ENCODE measurements around the gene HMG20A.

The HMG20A gene

DNA sequence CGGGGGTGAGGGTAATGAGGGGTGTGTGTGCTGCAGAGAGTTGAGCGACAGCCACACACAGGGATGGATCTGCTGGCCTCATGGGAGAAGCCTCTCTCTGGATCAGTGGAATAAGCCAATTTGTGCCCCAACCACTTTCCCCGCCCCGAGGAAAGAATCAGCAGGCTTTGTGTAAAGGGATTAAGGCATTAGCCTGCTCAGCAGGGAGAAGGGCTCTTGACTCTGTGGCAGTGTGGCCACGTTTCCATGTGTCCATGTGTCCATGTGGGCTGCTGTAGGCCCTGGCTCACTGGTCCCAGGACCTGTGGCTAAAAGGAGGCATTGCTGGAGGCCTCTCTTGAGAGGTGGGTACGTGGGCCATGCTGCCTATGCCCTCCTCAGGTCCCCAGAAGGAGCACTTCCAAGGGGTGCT is 104.7 kb downstream of the HMG20A start:
- DNase-seq, result peak; percentile 16

DNA sequence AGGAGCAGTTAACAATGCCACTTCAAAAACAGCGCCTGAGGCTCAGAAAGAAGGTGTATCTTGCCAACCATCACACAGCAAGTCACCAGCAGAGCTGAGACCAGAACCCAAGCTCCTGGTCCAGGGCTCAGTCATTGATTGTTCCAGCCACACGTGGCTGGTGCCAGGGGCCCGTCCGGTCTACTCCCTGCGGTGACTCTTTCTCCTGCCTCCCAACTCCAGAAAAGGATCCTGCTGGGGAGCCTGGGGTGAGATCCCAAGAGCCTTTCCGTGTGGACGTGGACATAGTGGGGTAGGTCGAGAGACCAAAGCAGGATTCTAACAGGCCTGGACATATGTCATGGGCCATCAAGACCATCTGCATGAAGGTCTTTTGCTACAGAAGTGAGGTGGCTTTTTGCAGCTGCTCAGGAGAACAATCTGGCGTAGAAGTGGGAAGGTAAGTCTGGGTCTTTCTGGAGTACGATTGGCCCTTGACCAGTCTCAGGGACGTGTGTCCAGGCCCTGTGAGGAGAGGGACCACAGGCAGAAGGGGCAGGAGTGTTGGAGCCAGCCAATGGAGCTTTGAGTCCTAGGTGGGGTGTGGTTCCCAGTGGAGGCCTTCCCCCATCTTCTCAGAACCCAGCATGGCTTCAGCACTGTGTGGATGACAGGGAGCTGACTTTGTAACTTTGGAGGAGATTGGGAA is 105.4 kb downstream of the HMG20A start:
- no peak for DNase-seq

DNA sequence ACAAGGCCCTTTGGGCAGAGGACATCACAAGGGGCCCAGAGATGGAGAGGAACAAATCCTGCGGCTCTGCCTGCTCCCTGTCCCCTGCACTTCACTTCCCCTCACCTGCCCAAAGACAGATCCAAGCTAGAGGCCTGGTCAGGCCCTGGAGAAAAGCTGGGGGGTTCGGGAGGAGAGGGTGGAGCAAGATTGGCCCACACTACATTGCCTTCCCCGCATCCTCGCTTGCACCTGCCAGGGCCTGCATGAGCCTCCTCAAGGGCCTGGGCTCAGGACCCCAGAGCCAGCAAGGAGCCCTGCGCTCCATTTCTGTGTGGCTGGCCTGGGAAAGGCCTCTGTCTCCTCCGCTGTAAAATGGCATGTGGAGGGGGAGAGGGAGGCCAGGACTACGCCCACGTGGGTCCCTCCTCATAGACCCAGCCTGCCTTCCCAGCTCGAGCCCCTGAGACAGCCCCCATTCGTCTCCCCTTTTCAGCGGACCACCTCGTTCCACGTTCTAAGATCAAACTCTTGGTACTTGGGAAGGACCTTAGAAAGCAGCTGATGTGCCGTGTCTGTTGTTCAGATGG is 106.0 kb downstream of the HMG20A start:
- DNase-seq, result peak; percentile 12

DNA sequence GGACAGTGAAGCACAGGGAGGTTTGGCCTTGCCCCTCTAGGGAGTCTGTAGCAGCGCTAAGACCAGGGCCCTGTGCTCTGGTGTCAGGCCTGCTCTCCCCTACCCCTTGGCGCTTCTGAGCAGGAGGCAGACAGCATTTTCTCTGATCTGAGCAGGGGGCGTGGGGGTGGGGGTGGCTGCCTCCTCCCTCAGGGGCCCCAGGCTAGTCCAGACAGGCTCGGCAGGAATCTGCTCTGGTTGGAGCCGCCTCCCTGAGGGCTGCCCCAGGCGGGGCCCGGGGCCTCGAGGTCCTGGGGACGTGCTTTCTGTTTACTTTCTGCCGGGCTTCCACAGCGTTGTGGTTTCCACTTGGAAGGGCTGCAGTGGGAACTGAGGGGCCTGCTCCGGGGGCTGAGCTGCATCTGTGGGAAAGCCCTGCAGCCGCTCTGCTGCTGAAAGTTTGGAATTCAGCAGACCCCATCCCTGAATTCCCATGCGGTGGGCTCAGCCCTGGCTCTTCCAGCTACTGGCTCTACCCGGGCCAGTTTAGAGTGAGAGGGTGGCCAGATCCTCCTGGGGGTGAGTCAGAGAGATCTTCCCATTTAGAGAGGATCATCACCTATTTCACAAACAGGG is 106.6 kb downstream of the HMG20A start:
- peak; percentile 87 for DNase-seq

DNA sequence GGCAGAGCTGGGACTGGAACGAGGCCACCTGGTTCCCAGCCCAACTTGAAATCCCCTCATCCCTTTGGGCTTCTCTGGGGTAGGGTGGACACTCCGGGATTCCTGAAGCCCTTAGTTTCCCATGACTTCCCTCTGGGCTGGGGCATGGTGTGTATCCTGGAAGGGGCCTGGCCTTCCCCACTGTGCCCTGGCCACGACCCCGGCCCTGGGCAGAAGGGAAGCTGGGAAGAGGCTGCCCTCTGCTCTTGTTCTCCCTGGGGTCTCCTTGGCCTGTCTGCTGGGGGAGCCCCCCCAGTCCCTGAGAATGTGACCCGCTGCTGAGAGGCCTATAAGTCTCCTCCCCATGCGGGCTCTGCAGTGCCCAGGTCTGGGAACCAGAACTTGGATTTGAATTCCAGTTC is 107.1 kb downstream of the HMG20A start:
- DNase-seq, result peak; percentile 66

DNA sequence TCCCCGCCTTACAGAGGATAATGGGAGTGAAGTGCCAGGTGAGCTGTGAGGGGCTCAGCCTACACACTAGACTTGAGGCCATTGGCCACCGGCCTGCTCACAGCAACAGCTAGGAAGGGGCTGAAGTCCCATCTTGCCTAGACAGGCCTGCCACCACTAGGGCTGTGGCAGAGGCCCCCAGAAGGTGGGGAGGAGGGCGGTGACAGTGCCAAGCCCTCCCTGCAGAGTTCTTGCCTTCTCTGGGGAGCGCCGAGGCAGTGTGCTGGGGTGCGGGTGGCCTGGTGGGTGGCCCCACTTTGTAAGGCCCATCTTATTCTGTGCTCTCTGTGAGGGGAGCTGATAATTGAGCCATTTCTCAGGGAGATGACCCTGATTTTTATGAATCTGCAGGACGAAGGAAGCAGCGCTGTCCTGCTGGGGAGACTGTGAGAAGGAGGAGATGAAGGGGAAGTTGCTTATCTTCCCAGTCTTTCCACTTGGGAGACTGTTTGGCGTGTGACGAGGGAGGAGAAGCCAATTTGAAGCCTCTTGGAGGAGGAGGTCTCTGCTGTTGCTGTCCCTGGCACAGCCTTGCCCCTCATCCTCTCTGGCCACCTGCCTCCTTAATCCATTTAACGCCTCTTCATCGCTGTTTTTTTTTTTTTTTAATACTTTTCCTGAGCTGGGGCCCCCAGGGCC is 107.7 kb downstream of the HMG20A start:
- DNase-seq, result peak; percentile 34

DNA sequence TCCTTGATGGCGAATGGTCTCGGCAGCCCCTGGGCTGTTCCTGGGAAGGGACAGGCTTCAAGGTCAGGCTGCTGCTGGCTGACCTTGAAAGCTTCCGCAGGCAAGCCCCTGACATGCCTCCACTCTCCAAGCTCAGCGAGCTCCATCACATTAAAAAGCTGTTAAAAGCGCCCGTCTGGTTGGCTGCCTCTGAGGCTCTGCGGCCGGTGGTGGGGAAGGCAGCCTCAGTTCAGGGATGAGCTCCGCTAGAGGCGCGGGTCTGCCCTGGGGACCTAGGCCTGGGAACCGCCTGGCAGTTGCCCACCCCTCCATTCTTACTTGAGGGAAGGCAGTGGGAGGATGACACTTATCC is 108.3 kb downstream of the HMG20A start:
- DNase-seq, result peak; percentile 49

DNA sequence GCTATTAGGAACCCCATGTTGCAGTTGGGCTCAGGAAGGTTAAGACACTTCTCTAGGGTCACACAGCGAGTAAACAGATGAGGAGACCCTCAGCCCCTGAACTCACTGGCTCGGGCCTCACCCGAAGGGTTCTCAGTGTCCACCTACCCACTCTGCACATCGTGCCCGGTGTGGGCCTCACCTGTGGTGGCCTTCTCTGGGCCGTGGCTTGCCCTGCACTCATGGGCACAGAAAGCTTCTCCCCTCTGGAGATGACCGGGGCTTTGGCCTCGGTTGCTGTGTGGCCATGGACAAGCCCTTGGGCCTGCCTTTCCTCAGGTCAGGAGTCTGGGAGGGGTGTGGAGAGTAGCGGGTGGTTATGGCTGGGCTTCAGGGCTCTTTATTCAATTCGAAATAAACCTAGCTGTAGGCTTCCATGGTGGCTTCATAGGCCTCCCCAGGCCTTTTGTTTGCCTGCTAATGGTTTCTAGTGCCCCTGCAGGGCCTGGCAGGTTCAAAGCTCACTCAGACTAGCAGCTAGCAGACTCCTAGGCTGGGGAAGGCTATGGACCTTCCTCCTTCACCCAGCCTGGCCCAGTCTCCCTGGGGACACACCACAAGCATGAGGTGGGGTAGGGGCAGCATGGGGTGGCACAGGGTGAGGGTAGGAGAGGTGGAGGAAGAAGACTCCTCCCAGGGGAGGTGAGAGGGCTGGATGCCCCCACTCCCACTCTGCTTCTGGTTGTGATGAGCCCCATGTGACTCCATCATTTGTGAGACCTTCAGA is 108.9 kb downstream of the HMG20A start:
- peak; percentile 18 for DNase-seq

DNA sequence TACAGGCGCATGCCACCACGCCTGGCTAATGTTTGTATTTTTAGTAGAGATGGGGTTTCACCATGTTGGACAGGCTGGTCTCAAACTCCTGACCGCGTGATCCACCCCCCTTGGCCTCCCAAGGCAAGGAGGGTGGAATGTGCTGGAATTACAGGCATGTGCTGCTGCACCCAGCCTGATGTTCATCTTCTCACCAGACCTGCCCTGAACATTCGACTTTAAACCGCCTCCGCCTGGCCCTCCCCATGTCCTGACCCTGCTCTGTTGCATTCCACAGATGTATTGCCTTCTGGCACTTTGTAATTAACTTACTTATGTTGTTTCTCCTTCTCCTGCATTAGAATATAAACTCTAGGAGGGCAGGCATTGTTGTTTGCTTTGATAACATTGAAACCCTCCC is 109.9 kb downstream of the HMG20A start:
- peak; percentile 19 for DNase-seq

DNA sequence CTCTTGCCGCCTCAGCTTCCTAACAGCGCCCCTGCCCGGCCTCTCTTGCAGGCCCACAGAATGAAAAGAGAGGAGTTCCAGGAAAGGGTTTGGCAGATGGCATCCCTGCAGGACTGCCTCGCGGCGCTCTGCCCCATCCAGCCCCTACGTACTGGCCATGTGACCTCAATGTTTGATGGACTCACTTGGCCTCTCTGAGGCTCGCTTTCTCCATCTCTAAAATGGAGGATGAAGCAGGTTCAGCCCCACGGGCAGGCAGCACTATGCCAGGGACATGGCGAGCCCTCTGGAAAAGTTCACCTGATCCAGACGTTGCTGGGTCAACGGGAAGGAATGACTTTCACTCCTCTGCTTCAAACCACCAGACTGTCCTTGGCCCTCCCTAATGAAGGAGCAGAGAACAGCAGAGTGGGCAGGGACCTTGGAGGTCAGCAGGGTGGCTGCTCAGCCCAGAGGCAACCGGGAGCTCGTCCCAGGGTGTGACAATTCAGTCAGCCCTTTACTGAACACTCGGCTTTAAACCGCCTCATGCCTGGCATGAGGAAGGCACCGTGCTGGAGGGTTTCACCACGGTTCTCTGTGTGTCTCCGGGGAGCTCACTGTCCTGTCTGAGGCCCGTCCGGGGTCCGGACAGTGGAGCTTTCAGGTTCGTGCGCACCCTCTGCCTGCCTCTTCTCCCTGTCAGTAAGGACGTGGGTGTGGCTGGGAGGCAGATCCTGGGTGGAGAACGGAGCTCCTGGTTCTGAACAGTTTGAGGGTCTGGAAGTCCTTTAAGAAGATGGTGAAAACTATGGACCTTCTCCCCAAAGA is 110.7 kb downstream of the HMG20A start:
- DNase-seq, result peak; percentile 12

DNA sequence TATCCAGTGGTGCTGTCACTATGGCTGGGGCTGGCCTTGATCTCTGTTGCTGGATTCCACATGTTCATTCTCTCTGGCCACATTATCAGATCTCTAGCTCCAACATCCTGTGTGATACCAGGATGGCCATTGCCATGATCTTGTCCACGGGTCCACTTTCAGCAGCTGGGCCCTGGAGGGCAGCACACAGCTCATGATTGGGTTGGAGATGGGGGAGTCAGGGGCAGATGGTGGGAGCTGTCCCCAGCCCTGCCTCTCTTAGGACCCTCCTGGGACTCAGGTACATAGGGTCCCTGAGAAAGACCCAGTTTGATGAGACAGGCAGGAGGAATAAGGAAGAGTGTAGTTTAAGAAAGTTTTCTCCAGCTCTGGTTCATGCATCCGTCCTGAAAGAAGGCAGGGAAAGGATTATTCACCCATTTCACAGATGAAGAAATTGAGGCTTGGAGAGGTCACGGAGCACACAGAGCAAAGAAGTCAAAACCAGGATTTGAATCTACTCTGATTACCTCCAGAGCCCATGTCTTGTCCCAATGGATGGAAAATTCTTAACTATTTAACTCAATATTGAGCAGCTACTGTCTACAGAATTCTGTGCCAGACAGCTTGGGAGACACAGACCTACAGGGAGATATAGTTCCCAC is 111.5 kb downstream of the HMG20A start:
- DNase-seq, result no peak

DNA sequence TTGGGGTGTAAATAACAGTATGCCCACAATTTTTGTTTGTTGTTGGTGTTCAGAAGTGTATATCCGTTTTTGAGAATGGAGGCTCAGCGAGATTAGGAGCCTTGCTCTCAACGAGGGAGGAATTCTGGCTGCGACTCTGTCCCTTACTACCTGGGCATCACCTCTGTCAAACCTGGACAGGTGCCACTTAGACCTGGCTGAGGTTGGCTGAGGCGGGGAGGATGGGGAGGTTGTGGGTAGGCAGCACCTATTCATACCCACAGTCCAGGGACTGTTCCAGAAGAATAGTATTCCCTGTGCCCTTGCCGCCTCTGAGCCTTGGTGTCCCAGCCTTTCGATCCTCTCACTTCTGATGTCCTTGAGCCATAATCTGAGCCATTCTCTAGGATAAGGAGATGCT is 112.2 kb downstream of the HMG20A start:
- peak; percentile 20 for DNase-seq

DNA sequence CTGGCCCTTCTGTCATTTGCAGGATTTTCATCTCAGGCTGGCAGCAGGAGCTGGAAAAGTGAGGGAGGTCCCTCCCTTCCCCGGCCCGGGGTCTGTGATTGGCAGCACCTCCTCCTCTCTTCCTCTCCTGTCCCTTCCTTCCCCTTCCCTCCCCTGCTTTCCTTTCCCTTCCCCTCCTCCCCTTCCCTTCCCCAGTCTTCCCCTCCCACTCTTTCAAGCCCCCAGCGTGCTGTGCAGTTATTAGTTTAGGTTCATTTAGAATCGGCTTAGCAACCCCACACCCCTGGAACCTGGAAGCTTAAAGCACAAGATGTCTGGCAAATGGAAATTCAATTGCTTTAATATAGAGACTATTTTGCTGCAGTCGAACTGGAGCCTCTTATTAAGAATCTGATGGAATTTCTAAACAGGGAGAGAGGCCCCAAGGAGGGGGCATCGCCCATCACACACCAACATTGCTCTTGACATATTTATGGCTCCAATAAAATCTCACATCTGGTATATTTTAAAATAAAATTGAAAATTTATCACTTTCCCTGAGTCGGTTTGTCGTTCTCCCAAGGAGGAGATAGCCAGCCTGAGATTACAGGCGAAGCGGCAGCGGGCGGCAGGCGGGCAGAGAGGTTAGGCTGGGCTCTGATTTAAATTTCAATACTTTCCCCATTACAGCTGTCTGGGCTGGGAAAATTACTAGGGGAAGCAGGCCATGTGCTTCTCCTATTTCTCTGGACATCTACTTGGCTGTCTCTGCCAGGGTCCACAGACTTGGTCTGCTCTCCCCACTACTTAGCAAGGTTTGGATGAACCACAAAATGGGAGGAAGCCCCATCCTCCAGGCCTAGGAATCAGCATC is 113.1 kb downstream of the HMG20A start:
- DNase-seq, result peak; percentile 76
